GM21381 (cell line): ENCODE results near the gene TREM2.

Source experiments
- ATAC-seq: cut with Tn5 transposase; IDR thresholded peaks from one replicate; pipeline ENCODE4 v1.9.1; 2021; ENCODE audit warnings: mild to moderate bottlenecking, moderate library complexity; ENCODE audit not compliant: unreplicated experiment

Gene TREM2

DNA sequence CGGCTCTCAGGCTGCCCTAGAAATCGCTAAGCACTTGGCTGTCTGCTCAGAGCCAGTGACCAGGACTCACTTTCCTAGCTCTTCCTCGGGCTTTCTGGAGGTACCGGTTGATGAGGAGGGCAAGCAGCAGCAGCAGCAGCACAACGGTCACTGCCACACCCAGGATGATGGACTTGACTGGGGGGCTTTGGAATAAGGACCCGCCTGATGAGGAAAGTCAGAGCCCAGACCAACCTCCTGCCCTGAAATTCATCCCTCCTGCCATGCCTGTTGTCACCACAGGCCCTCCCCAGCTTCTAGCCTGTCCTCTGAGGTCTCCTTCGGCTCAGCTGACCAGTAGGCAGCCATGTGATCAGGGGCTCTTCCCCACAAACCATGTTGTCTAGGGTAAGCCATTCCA is 21.8 kb upstream of the TREM2 start:
- ATAC-seq, result no peak

DNA sequence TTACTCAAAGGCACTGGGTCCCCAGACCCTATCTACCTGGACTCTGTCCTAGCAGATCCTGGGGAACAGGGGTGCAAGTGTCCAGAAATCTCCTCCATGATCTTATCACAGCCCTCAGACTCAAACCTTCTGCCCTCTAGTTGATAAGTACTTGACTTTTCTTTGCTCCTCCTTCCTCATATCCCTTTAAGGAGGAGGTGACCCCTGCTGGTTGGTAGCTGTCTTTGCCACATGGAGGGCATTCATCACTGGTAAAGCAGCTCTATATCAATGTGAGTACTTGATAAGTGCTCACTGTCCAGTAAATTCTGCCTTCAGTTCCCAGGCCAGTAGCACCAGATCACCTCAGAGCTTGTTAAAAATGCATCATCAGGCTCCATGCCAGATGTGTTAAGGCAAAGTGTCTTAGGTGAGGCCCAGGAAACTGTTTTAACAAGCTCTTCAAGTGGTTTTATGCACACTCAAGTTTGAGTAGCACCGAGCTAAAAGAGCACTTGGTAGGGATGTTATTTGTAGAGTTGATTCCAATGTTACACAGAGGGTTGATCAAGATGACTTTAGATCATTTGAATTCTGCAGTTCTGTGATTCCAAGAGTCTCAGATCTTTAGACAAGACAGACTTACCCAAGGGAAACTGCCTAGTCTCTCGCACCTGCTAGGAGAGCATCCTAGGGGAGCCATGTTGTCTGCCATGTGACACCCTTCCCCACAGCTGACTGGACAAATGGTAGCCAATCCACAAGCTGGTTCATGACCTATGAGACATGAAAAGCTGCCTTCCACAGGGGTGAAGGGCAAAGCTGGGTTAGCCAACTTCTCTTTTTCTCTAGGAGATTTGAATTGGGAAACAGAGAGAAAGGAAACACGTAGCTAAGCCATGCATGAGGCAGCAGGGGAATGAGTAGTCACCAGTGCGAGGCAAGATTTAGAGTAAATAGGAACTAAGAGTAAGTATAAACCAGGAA is 19.4 kb upstream of the TREM2 start:
- no peak for ATAC-seq

GRCh38 chr6:41181566-41181965 is 18.6 kb upstream of the TREM2 start:
- ATAC-seq, result no peak

DNA sequence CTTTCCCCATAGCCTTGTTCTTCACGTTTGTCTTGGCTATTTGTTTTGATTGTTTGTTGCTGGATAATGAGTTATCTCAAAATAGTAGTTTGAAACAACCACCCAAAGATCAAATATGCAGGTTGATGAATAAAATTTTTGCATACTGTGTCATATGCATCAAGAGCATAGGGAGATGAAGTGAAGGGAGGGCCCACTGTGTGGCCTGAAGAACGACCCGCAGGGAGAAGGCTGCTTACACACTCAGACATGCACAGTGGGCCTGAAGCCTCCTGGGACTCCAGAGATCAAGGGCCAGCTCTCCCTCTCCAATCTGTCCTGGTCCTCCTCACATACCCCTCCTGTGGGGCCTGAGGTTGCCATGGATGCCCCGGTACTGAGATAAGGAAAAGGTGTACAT is 16.2 kb upstream of the TREM2 start:
- no peak for ATAC-seq

DNA sequence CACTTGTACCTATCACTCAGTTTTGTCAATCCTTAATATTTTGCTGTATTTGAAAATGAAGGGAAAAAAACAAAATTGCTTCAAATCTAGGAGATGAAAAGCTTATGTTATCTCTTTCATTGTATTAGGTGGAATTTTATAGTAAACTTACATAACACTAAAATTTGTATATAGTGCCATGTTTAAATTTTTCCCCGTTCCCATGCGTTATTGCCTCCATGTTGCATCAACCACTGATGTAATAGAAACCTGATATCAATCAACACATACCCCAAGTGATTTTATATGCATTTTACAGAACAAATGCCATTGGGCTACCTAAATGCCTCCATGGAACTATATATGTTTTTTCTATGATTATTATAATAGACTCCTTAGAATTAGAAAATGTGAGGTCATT is 14.8 kb upstream of the TREM2 start:
- no peak for ATAC-seq

DNA sequence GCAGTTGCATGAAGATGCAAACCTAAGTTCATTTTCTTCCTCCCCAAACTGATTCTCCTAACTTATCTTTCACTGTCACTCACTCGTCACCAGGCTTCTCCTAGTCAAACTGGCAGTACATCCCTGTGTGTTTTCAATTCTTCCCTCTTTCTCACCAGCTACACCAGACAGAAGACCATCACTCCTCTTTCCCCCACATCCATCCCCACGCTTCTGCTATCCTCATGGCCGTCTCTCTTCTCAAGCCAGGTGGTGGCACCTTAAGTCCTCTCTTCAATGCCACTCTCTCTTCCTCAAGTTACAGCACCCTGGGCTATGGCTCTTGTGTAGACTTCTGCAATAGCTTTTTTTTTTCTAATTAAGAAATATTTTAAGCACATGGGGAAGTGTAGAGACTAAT is 14.4 kb upstream of the TREM2 start:
- ATAC-seq, result no peak

- ATAC-seq, result no peak
Measured at GRCh38 chr6:41176189-41176588, 13.3 kb upstream of the TREM2 start.

DNA sequence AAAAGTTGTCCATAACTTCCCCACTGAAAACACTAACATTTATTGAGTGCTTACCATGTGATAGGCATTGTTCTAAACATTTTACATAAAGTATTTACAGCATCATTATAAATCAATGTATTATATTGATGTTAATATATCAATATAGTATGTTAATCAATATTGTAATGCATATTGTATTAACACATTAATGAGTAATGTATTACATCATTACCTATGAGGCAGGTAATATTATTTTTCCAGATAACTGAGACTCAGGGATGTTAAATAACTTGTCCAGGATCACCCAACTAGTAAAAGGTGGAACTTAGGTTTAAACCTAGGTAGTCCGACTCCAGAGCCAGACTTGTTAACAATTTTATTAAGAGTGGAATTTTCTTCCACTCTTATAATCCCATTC is 12.2 kb upstream of the TREM2 start:
- ATAC-seq, result no peak

DNA sequence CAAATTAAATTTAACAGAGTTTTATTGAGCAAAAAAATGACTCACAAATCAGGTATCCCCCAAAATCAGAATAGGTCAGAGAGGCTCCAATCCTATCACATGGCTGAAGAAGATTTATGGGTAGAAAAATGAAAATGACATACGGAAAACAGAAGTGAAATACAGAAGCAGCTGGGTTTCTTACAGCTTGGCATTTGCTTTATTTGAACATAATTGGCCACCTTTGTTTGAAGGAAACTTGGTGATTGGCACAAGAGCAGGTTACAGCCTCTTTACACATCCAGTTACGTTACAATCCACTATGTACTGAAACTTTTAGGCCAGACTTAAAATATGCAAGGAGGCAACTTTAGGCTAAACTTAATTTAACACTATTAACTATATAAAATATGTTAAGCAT is 11.7 kb upstream of the TREM2 start:
- no peak for ATAC-seq

DNA sequence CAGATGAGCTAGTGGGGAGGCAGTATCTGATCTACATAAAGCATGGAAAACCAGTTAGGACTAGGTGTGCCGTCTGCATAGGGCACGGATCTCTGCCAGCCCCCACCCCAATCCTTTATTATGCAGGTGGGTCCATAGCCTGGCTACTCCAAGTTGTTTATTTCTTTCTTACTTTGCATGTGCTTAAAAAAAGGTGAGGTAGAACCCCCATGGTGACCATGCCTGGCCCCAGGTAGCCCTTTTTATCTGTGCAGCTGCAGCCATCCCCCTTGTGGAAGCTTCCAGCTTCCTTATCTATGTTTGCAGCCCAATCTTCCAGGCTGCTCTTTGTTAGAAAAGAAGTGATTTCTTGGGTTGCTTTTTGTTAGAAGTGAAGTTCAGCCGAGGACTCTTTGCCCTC is 9.0 kb upstream of the TREM2 start:
- no peak for ATAC-seq

DNA sequence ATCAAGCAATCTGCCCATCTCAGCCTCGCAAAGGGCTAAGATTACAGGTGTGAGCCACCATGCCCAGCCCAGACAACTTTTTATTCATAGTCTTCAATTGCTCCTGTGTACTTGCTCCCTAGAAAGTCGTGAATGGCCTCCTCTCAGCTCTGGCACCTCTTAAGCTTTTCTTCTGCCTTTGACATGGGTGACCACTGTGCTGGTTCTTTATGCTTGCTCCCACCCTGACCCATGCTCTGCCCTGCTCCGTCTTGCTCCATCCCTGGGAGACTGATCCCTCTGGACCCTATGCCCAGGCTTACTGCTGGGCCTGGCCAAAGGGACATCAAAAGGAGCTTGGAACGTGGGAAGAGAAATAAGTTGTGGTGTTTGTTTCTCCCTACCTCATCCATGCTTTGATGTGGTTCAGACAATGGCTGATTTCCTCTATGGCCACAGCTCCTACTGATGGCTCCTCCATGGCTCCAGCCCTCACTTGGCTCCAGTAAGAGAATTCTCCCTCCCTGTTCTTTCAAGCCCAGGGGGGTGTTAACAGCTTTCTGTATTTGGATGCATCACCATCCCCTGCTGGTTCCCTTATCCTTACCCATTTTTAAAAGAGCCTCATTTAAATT is 7.7 kb upstream of the TREM2 start:
- ATAC-seq, result no peak

- ATAC-seq, result no peak
Measured at GRCh38 chr6:41167173-41167963, 4.5 kb upstream of the TREM2 start.

DNA sequence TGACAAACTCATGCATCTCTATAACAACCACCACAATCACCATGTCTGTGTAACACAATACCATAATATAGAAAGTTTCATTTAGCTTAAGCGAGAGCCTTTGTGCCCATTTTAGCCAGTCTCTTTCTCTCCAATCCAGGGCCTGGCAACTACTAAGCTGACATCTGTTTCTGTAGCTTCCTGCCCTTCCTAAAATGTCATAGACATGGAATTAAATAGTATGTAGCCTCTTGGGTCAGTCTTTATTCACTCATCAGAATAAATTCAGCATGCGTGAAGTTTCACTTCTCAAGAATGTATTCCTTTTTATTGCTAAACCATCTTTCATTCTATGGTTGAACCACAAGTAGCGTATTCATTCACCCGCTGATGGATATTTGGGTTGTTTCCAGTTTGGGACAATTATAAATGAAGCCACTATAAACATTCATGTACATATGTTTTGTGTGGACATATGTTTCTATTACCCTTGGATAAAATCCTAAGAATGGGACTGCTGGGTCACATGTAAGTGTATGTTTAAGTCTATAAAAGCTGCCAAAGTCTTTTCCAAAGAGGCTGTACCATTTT is 1.7 kb upstream of the TREM2 start:
- no peak for ATAC-seq

- no peak for ATAC-seq
Measured at GRCh38 chr6:41163419-41163717, 452 bp upstream of the TREM2 start.

- no peak for ATAC-seq
Measured at GRCh38 chr6:41161851-41162552, 914 bp downstream of the TREM2 start.

DNA sequence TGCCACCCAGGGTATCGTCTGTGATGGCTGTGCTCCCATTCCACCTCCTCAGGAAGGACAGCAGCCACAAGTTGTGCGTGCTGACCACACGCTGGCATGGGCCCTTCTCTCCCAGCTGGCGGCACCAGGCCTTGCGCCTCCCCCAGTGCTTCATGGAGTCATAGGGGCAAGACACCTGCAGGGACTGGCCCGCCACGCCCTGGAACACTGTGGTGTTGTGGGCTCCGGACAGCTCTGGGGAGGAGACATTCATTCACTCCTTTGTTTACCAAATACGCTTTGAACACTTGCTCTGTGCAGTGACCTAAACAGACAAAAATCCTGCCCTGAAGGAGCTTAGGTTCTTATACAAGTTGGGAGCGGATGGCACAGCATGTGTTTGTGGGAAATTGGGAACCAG is 1.5 kb downstream of the TREM2 start:
- no peak for ATAC-seq

GRCh38 chr6:41160933-41161332 is 2.0 kb downstream of the TREM2 start:
- no peak for ATAC-seq

DNA sequence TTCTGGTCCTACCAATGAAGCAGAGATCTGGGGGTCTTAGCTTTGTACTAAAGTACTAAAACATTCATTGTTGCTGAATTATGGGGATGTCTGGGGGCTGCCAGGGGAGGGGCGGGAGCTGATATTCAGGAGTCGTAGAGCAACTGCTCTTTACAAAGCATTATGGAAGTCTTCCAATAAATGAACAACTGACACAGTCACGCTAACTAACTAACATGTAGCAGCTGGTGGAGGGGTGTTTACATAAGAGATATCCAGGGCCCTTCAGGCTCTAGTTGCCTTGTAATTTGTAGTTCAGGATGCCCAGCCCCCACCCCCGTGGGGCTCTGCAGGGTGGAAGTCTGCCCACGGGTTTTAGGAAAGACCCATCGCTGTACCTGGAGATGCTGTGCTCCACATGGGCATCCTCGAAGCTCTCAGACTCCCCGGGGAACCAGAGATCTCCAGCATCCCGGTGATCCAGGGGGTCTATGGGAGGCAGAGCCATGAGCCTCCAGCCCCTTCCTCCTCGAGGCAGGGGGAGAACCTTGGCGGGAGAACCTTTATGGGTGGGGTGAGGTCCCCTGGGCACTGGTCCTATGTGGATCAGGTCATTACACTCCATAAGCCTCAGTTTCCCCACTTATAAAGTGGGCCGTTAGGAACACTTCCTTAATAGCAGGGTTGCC is 3.4 kb downstream of the TREM2 start:
- ATAC-seq, result no peak

DNA sequence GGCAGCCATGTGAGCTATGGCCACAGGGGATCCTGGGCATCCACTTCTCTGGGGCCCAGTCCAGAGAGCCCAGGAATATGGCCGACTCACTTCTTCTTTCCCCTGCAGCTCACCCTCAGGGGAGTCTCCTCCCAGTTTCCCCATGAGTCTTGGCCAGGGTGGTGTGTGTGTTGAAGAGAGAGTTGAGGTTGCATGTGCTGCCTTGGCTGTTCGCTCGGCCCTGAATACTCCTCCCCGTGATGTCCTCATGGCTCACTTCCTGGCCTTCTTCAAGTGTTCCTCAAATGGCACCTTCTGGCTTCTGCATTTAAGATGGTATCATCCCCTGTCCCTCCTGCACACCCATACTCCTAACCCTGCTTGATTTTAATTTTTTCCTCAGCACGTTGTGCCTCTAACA is 5.6 kb downstream of the TREM2 start:
- ATAC-seq, result no peak

DNA sequence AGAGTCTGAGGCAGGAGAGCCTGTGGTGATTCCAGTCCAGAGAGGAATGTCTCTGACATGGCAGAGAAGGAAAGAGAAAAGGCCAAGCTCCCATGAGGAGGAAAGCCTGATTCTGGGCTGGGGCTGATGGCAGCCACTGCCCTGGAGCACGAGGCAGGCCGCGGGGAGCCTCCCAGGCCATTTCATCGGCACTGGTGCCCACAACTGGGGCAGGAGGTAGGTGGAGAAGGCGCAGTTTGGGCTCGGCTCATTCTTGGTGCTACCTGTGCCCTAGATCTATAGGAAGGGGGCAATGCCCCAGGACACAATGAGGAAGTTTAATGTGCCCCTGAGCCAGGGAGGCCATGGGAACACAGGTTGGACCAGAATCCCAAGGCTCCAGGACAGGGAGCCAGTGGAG is 6.1 kb downstream of the TREM2 start:
- no peak for ATAC-seq
